ENCODE data around the gene HPS6. TPM values are rescaled to one million over a fixed set of nuclear protein-coding genes. Genes with fewer than 3 reads are reported as not detected.

HPS6 gene
- total RNA-seq, 1 experiment from 2014 or later: 18.7 TPM

DNA sequence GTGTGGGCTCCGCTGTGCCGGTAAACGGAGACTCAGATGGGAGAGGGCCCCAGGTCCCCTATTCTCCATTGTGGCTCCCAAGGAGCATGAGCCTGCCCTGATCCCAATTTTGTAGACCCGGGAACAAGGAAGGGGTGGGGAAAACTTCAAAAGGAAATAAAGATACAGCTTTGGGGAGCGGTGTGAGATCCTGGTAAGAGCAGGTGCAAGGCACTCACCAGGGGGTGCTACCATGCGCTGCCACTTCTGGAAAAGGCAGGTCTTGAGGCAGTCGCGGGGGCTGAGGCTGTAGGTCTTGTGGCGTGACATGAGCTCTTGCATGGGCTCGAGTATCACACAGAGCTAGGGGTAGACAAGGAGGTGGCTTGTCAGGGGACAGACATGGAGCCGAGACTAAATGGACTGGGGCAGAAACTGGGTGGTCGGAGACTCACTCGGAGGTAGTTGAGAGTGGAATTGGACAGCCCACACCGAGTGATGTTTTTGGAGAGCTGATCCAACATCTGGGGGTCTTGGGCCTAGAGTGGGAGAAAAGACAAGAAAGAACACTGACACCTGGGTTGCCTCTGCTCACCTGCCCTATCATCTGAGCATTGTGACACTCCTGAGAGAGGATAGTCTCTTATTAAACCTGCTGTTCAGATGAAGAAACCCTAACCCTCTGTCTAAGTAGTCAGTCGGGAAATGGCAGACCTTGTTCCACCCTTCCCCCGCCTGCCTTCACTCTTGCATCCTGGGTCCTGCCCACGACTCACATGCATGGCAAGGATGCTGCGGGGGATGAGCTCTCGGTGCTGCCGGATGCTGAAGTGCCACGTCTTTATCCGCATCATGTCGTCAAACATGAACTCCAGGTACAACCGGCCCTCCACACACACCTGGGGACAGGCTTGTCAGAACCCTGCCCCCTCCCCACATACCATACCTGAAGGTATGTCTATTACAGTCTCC, 44.3 kb downstream of the HPS6 start:
- no peak overlapping the region for H3K23ac ChIP-seq (ENCODE audit: insufficient read length, low read depth, low read length)
- H2BK12ac ChIP-seq (ENCODE audit: insufficient read length, low read depth, low read length): no peak overlapping the region
- no peak overlapping the region for H4K8ac ChIP-seq (replicated peaks; ENCODE audit: insufficient read length, low read depth, low read length)
- no peak overlapping the region for H2BK5ac ChIP-seq (ENCODE audit: insufficient read length, low read length)
- H3K18ac ChIP-seq (ENCODE audit: insufficient read length, low read depth, low read length): no peak overlapping the region
- no peak overlapping the region for H3T11ph ChIP-seq (ENCODE audit: low read length)
- H2AFZ ChIP-seq (ENCODE audit: low read length): no peak overlapping the region
- no peaks in the 10 kb centered on the region for H3K27me3 ChIP-seq (ENCODE audit: insufficient read depth, low read length)
- H3K4me2 ChIP-seq (ENCODE audit: insufficient read depth, insufficient read length, low read length): no peak overlapping the region
- Mint-ChIP-seq H3K27me3 (ENCODE audit: low read depth) (no peaks in the 10 kb centered on the region), H3K27ac (peak overlapping the region in 2 of 3 experiments; percentile 24 to 86; a peak in 2 of 7 replicates), H3K4me3 (no peak overlapping the region), H3K4me1 (peaks cover 18 to 24% of the 10 kb centered on the region in 2 experiments), H3K9me3 (no peaks in the 10 kb centered on the region), H3K36me3 (ENCODE audit: insufficient read depth in 1 of 3, low read depth in 3 of 3) (peaks cover 38 to 56% (median 55%) of the 10 kb centered on the region in 3 experiments)
- no peaks in the 10 kb centered on the region for H3K9me3 ChIP-seq (ENCODE audit: control insufficient read depth, low read depth, low read length)
- no peak overlapping the region for H3K4ac ChIP-seq (ENCODE audit: low read depth, low read length)
- H3K79me1 ChIP-seq (ENCODE audit: insufficient read depth, low read depth, low read length, poor library complexity, severe bottlenecking): peaks cover 8% of the 10 kb centered on the region
- H3K4me1 ChIP-seq (ENCODE audit: insufficient read depth, low read length): peaks cover 7% of the 10 kb centered on the region
- H4K91ac ChIP-seq (ENCODE audit: insufficient read length, low read depth, low read length): no peak overlapping the region
- no peak overlapping the region for H3K9ac ChIP-seq (ENCODE audit: extremely low read depth, insufficient read length, low read length)
- no peak overlapping the region for H2BK15ac ChIP-seq (ENCODE audit: low read depth, low read length)
- no CpG with 5 or more reads among the region's 24 CpGs for WGBS (ENCODE audit: extremely low coverage, insufficient read length, low lambda C conversion rate)
- H3K14ac ChIP-seq (ENCODE audit: insufficient read depth, low read length): no peak overlapping the region
- no peak overlapping the region for H2BK120ac ChIP-seq (ENCODE audit: low read depth, low read length, poor library complexity, severe bottlenecking)
- H2AK5ac ChIP-seq (ENCODE audit: insufficient read length, low read length): no peak overlapping the region
- peaks cover 3% of the 10 kb centered on the region for H4K20me1 ChIP-seq (ENCODE audit: control insufficient read depth, insufficient read depth, insufficient read length)
- no peak overlapping the region for H3K27ac ChIP-seq (ENCODE audit: insufficient read length, low read depth, low read length)
- H3K56ac ChIP-seq (ENCODE audit: insufficient read length, low read depth, low read length): no peak overlapping the region
- no peak for DNase-seq
- H4K5ac ChIP-seq (ENCODE audit: insufficient read length, low read depth, low read length): no peak overlapping the region
- peaks cover 11% of the 10 kb centered on the region for H3K23me2 ChIP-seq (ENCODE audit: insufficient read length, low read depth, low read length, poor library complexity, severe bottlenecking)
- H3K79me2 ChIP-seq (ENCODE audit: insufficient read depth, low read length): peaks cover 19% of the 10 kb centered on the region; the same call in 1 of the 2 replicates
- TF ChIP-seq, protein P1, sequence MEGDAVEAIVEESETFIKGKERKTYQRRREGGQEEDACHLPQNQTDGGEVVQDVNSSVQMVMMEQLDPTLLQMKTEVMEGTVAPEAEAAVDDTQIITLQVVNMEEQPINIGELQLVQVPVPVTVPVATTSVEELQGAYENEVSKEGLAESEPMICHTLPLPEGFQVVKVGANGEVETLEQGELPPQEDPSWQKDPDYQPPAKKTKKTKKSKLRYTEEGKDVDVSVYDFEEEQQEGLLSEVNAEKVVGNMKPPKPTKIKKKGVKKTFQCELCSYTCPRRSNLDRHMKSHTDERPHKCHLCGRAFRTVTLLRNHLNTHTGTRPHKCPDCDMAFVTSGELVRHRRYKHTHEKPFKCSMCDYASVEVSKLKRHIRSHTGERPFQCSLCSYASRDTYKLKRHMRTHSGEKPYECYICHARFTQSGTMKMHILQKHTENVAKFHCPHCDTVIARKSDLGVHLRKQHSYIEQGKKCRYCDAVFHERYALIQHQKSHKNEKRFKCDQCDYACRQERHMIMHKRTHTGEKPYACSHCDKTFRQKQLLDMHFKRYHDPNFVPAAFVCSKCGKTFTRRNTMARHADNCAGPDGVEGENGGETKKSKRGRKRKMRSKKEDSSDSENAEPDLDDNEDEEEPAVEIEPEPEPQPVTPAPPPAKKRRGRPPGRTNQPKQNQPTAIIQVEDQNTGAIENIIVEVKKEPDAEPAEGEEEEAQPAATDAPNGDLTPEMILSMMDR (conservative IDR thresholded peaks at IDR 0.05): no peak
- no peak overlapping the region for H2BK20ac ChIP-seq (ENCODE audit: low read depth, low read length, poor library complexity, severe bottlenecking)
